DOHH2 (cell line): ENCODE results near the gene CMIP.

Source experiments
- H3F3A ChIP-seq: fragments of 200-600 bp; sonication (generic), shearing (Covaris generic); 2 replicates; pipeline ENCODE4 v1.6.0; 2016; ENCODE audit warnings: antibody characterized with exemption, mild to moderate bottlenecking; ENCODE audit not compliant: control insufficient read depth, insufficient read depth
- H3K27ac ChIP-seq: fragments of 200-600 bp; sonication (generic); 2 replicates; pipeline ENCODE4 v1.5.1; 2014; ENCODE audit warnings: low read depth, mild to moderate bottlenecking, low read length, moderate library complexity
- H3K27me3 ChIP-seq: fragments of 200-600 bp; sonication (generic); 2 replicates; pipeline ENCODE4 v1.6.1; 2014; ENCODE audit warnings: mild to moderate bottlenecking, low read length, mixed read lengths; ENCODE audit not compliant: control insufficient read depth
- H3K36me3 ChIP-seq: fragments of 200-600 bp; sonication (generic); 2 replicates; pipeline ENCODE4 v1.6.1; 2014; ENCODE audit warnings: mild to moderate bottlenecking, low read length, moderate library complexity, mixed read lengths; ENCODE audit not compliant: control insufficient read depth
- H3K4me1 ChIP-seq: fragments of 200-600 bp; sonication (generic); 2 replicates; pipeline ENCODE4 v1.6.1; 2014; ENCODE audit warnings: mild to moderate bottlenecking, low read length, mixed read lengths; ENCODE audit not compliant: control insufficient read depth
- H3K4me2 ChIP-seq: fragments of 200-600 bp; sonication (generic); 2 replicates; pipeline ENCODE4 v1.6.0; 2014; ENCODE audit warnings: mild to moderate bottlenecking, low read length, moderate library complexity
- H3K4me3 ChIP-seq: fragments of 200-600 bp; sonication (generic); 2 replicates; pipeline ENCODE4 v1.5.1; 2014; ENCODE audit warnings: mild to moderate bottlenecking, low read length, mixed read lengths
- H3K79me2 ChIP-seq: fragments of 200-600 bp; sonication (generic); 2 replicates; pipeline ENCODE4 v1.6.1; 2014; ENCODE audit warnings: mild to moderate bottlenecking, low read length, mixed read lengths; ENCODE audit not compliant: control insufficient read depth
- H3K9me2 ChIP-seq: fragments of 200-600 bp; sonication (generic); replicated peaks from 2 replicates; pipeline ENCODE4 v1.6.1; 2014; ENCODE audit warnings: mild to moderate bottlenecking, low read length, mixed read lengths; ENCODE audit not compliant: control insufficient read depth
- H3K9me3 ChIP-seq: fragments of 200-600 bp; sonication (generic); 2 replicates; pipeline ENCODE4 v1.6.1; 2014; ENCODE audit warnings: antibody characterized with exemption, low read length, mixed read lengths; ENCODE audit not compliant: control insufficient read depth, insufficient read depth
- H4K20me1 ChIP-seq: fragments of 200-600 bp; sonication (generic); 2 replicates; pipeline ENCODE4 v1.6.0; 2014; ENCODE audit warnings: low read depth, mild to moderate bottlenecking, antibody characterized with exemption, low read length, moderate library complexity; ENCODE audit not compliant: control insufficient read depth, insufficient read depth
- EZH2phosphoT487 ChIP-seq: fragments of 200-600 bp; sonication (generic); IDR thresholded peaks from 2 replicates; pipeline ENCODE4 v1.6.1; 2017; ENCODE audit warnings: borderline replicate concordance, mild to moderate bottlenecking, antibody characterized with exemption, low read length, moderate library complexity, mixed read lengths
- TF ChIP-seq, protein P1 (sequence below): fragments of 200-600 bp; sonication (generic); IDR thresholded peaks from one replicate; pipeline ENCODE4 v1.5.1; 2014; ENCODE audit warnings: antibody characterized with exemption, mild to moderate bottlenecking, low read depth, low read length; ENCODE audit not compliant: poor library complexity, severe bottlenecking

CMIP gene

DNA sequence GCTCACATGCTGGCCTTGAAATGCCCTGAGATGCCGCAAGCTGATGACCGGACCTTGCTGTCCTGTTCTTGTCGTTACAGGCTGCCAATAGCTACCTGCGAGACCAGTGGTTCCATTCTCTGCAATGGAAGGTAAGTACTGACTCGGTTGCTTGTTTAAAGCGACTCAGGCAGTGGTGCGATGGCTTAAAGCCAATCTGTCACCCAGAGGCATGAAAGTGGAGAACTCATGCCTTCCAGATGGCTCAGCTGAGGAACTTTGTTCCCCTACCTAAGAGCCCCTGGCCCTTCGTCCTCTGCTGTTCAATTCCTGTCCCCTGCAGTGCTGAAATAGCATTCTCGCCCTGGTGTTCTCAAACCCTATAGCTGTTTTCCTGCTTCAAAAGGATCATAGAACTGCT lies 176.2 kb downstream of the CMIP start:
- no peak overlapping the region for H3K27ac ChIP-seq
- no peaks in the 10 kb centered on the region for H3K9me2 ChIP-seq
- no peaks in the 10 kb centered on the region for H3K9me3 ChIP-seq
- no peak overlapping the region for H3K4me2 ChIP-seq
- no peaks in the 10 kb centered on the region for H3K36me3 ChIP-seq
- no peaks in the 10 kb centered on the region for H3K79me2 ChIP-seq
- TF ChIP-seq, protein P1, sequence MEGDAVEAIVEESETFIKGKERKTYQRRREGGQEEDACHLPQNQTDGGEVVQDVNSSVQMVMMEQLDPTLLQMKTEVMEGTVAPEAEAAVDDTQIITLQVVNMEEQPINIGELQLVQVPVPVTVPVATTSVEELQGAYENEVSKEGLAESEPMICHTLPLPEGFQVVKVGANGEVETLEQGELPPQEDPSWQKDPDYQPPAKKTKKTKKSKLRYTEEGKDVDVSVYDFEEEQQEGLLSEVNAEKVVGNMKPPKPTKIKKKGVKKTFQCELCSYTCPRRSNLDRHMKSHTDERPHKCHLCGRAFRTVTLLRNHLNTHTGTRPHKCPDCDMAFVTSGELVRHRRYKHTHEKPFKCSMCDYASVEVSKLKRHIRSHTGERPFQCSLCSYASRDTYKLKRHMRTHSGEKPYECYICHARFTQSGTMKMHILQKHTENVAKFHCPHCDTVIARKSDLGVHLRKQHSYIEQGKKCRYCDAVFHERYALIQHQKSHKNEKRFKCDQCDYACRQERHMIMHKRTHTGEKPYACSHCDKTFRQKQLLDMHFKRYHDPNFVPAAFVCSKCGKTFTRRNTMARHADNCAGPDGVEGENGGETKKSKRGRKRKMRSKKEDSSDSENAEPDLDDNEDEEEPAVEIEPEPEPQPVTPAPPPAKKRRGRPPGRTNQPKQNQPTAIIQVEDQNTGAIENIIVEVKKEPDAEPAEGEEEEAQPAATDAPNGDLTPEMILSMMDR, result no peak
- no peak for TF ChIP-seq EZH2phosphoT487
- H3K4me3 ChIP-seq, result no peak overlapping the region
- no peaks in the 10 kb centered on the region for H3F3A ChIP-seq
- no peaks in the 10 kb centered on the region for H3K27me3 ChIP-seq
- H3K4me1 ChIP-seq, result peaks cover 16% of the 10 kb centered on the region
- H4K20me1 ChIP-seq, result peaks cover 8% of the 10 kb centered on the region; the same call in 1 of the 2 replicates

DNA sequence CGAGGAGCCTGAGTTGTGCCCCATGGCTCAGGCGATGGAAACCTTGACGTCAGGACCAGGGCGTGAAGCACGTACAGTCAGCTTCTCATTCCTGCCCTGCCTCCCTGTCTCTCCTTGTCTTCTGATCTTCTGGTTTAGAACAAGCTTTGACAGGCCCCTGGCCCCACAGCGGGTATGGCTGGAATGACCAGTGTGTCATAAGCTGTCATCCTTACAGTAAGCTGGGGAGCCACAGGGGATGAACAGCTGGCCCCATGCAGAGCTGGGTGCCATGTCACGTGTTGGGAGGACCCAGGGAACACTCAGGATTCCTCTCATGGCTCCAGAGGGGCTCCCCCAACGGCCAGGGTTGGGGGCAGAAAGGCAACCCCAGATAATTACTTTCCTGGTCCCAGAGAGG lies 176.9 kb downstream of the CMIP start:
- Histone ChIP-seq H3K4me3 (no peak overlapping the region), H3K4me2 (no peak overlapping the region), H3K27me3 (no peaks in the 10 kb centered on the region), H3K9me2 (no peaks in the 10 kb centered on the region), H3F3A (no peaks in the 10 kb centered on the region), H3K79me2 (no peaks in the 10 kb centered on the region), H4K20me1 (peaks cover 6% of the 10 kb centered on the region; the same call in 1 of the 2 replicates), H3K27ac (no peak overlapping the region), H3K36me3 (no peaks in the 10 kb centered on the region), H3K4me1 (peaks cover 10% of the 10 kb centered on the region), H3K9me3 (no peaks in the 10 kb centered on the region)
- TF ChIP-seq, protein P1, result no peak
- no peak for TF ChIP-seq EZH2phosphoT487

DNA sequence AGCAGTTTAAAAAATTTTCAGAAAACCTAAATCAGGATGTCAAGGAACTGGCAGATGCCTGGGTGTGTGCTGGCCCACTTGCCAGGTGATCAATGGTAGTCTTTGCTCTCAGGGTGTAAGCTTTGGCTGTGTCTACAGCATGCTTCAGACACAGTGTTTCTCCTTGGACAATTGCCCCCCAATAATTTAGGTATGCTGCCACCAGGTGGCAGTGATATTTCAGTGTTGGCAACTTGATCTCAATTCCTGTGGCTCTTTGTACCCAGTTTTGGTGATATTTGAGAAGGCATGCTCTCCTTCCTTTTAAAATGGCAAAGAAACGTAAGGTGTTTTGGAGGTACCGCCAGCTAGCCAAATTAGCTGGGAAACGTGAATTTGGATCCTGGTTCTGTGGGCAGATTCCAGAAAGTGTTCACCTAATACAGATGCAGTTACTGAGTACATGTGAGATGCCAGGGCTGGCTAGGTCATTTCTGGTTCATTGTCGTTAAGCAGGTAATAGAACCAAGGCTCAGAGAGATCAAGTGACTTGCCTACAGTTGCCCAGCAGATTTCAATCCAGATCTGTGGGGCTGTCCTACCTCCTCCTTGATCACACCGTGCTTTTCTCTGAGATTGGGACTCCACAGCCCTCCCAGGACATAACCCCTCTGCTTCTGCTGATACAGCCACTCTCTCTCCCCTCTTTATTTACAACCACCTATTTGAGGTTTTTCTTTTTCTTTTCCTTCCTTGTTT lies 178.9 kb downstream of the CMIP start:
- Histone ChIP-seq H3K9me2 (no peaks in the 10 kb centered on the region), H3K79me2 (no peaks in the 10 kb centered on the region), H3K27ac (no peak overlapping the region), H3K9me3 (no peaks in the 10 kb centered on the region), H3K4me2 (no peak overlapping the region), H3K27me3 (no peaks in the 10 kb centered on the region), H4K20me1 (no peaks in the 10 kb centered on the region), H3K4me1 (0 out of 2 replicates have a peak, but pooled peaks cover 4% of the 10 kb centered on the region), H3K4me3 (no peak overlapping the region), H3K36me3 (no peaks in the 10 kb centered on the region), H3F3A (no peaks in the 10 kb centered on the region)
- TF ChIP-seq, protein P1, result peak; percentile 79
- TF ChIP-seq EZH2phosphoT487, result no peak
